GM12878 (cell line): ENCODE measurements around the gene NFASC. TPM values are rescaled to one million over a fixed set of nuclear protein-coding genes. Genes with fewer than 3 reads are reported as not detected.

ENCODE experiments used
- ATAC-seq: fragments of 200-7000 bp; cut with Tn5 transposase; 3 replicates; pipeline ENCODE4 v1.9.1; 2020; ENCODE audit warnings: mild to moderate bottlenecking, moderate library complexity
- BruUV-seq: library from RNA; stranded (reverse); fragments of 400-500 nt; replicated peaks from 2 replicates; lab custom pipeline; 2021; lab: Mats Ljungman, UMichigan
- CTCF ChIA-PET: fragments of 300-600 bp; sonication (Branson Sonifier 250); formaldehyde crosslinking; extraction: SDS; loops from one replicate; lab custom pipeline; 2021; ENCODE audit warnings: inconsistent platforms; lab: Yijun Ruan, JAX
- POLR2A ChIA-PET: fragments of 350-600 bp; formaldehyde crosslinking; extraction: SDS; loops from one replicate; lab custom pipeline; 2021; ENCODE audit warnings: inconsistent platforms; lab: Charles Lee
- RAD21 ChIA-PET: fragments of 300-600 bp; sonication (Branson Sonifier 250); formaldehyde crosslinking; loops from one replicate; lab custom pipeline; 2023; ENCODE audit warnings: antibody characterized with exemption; ENCODE audit not compliant: unreplicated experiment; lab: Charles Lee
- SMC1A ChIA-PET: fragments of 300-600 bp; sonication (Branson Sonifier 250); formaldehyde crosslinking; loops from one replicate; lab custom pipeline; 2023; ENCODE audit not compliant: unreplicated experiment, uncharacterized antibody; lab: Charles Lee
- DNase-seq: peaks from one replicate; pipeline ENCODE4 v3.0.0-alpha.2; 2011; ENCODE audit warnings: low read depth, low spot score
- FAIRE-seq: peaks from 3 replicates; lab custom pipeline; 2011; peaks lifted over from hg19 to GRCh38; lab: Jason Lieb, UNC
- H2AFZ ChIP-seq: 2 replicates; pipeline ENCODE4 v1.6.0; 2011; ENCODE audit warnings: low read depth, low read length, control low read depth; ENCODE audit not compliant: control insufficient read depth
- H3K27ac ChIP-seq: 2 replicates; pipeline ENCODE4 v1.5.1; 2011; ENCODE audit warnings: control low read depth; ENCODE audit not compliant: control insufficient read depth, insufficient read depth
- H3K27me3 ChIP-seq, 2 experiments: replicated peaks in 1 of 2; 2 replicates each; pipeline versions ENCODE4 v1.6.0 to v1.6.1; 2011; ENCODE audit warnings: low read length in 1 of 2; ENCODE audit not compliant: control insufficient read depth in 2 of 2, insufficient read depth in 2 of 2
- H3K36me3 ChIP-seq, 2 experiments: 2 replicates each; pipeline ENCODE4 v1.5.1; 2011; ENCODE audit warnings: low read length in 1 of 2; ENCODE audit not compliant: control insufficient read depth in 2 of 2, insufficient read depth in 2 of 2
- H3K4me1 ChIP-seq: 2 replicates; pipeline ENCODE4 v1.6.1; 2011; ENCODE audit warnings: mild to moderate bottlenecking, low read length, moderate library complexity, mixed read lengths; ENCODE audit not compliant: control insufficient read depth, insufficient read depth
- H3K4me2 ChIP-seq: 2 replicates; pipeline ENCODE4 v1.6.0; 2011; ENCODE audit warnings: control low read depth; ENCODE audit not compliant: control insufficient read depth, insufficient read depth
- H3K4me3 ChIP-seq: fragments of 200-600 bp; sonication (generic); 2 replicates; pipeline ENCODE4 v1.5.1; 2016
- H3K79me2 ChIP-seq: 2 replicates; pipeline ENCODE4 v1.6.0; 2011; ENCODE audit warnings: low read length; ENCODE audit not compliant: control insufficient read depth, insufficient read depth
- H3K9ac ChIP-seq: 2 replicates; pipeline ENCODE4 v1.8.0; 2011; ENCODE audit warnings: low read length, control low read depth, mixed read lengths; ENCODE audit not compliant: control insufficient read depth, insufficient read depth
- H3K9me3 ChIP-seq: replicated peaks from 3 replicates; pipeline ENCODE4 v1.5.1; 2011; ENCODE audit warnings: mild to moderate bottlenecking, low read length; ENCODE audit not compliant: control insufficient read depth, insufficient read depth
- H4K20me1 ChIP-seq: 2 replicates; pipeline ENCODE4 v1.6.0; 2011; ENCODE audit not compliant: control insufficient read depth, insufficient read depth
- BHLHE40 ChIP-seq, 2 experiments: fragments of 450-650 bp in 1 of 2; IDR thresholded peaks; 2 replicates each; pipeline ENCODE4 v1.6.1; 2011 to 2017; ENCODE audit warnings: low read depth in 2 of 2, borderline replicate concordance in 1 of 2, improper control_type of control experiment in 1 of 2, low read length in 1 of 2, mild to moderate bottlenecking in 1 of 2
- FOS ChIP-seq: IDR thresholded peaks from 3 replicates; pipeline ENCODE4 v1.6.1; 2011; ENCODE audit warnings: borderline replicate concordance; ENCODE audit not compliant: insufficient read length; ENCODE audit errors: extremely low read depth
- KDM1A ChIP-seq: fragments of 200-600 bp; sonication (generic); IDR thresholded peaks from 2 replicates; pipeline ENCODE4 v1.6.1; 2016; ENCODE audit warnings: borderline replicate concordance
- whole genome bisulfite sequencing: methylation state at CpG from one replicate; pipeline ENCODE4 v1.1.6; 2016; ENCODE audit warnings: low lambda C conversion rate; ENCODE audit not compliant: insufficient replicate concordance, insufficient coverage; ENCODE audit errors: missing lambda C conversion rate; 5-methylcytosine and 5-hydroxymethylcytosine counted together
- in situ Hi-C: fragments of 300-500 bp; cut with MboI; formaldehyde crosslinking; loops from 9 replicates; pipeline ENCODE4 v1.14.3; 2018; ENCODE audit warnings: mixed read lengths
- intact Hi-C: fragments of 100-400 bp; cut with micrococcal nuclease; formaldehyde crosslinking; loops from one replicate; pipeline ENCODE4 v1.14.2; 2022; ENCODE audit not compliant: unreplicated experiment
- polyA plus RNA-seq, 11 experiments: library from polyadenylated mRNA; depleted of rRNA in 4 of 11; unstranded in 6 of 11; stranded (reverse) in 5 of 11; fragments of >200 nt; fragmentation: Nextera tagmentation in 4 of 11; fragmentation: Illumina TruSeq in 1 of 11; extraction: Ambion mirVana in 4 of 11; extraction: Trizol in 1 of 11; gene quantifications; 1 replicate in 1 of 11; 2 replicates in 10 of 11; pipeline versions ENCODE4 v1.2.1 to v1.2.3, GENCODE V29; 2011 to 2016; ENCODE audit warnings: inconsistent platforms in 2 of 11, missing spikeins in 2 of 11, low read depth in 1 of 11
- total RNA-seq, 4 experiments: library from RNA; depleted of rRNA in 3 of 4; stranded (reverse); fragments of >200 nt in 3 of 4; fragmentation: Illumina TruSeq in 1 of 4; extraction: Trizol in 1 of 4; gene quantifications; 2 replicates each; pipeline versions ENCODE4 v1.2.1 to v1.2.3, GENCODE V29; 2013 to 2021
- TF ChIP-seq, protein P1 (sequence below): fragments of 450-650 bp; IDR thresholded peaks from 2 replicates; pipeline ENCODE4 v1.6.1; 2017; ENCODE audit warnings: mild to moderate bottlenecking, moderate library complexity
- TF ChIP-seq, protein P2 (sequence below): fragments of 450-650 bp; formaldehyde crosslinking; IDR thresholded peaks from 2 replicates; pipeline ENCODE4 v1.4.0; 2020; ENCODE audit warnings: mild to moderate bottlenecking, moderate library complexity

Gene NFASC
- total and polyA plus RNA-seq, 10 of the 15 experiments (the other 5 are each of a cell fraction or from before 2014, with no cell fraction given), result 0.04 to 0.31 (median 0.12) TPM; not detected in 4

DNA sequence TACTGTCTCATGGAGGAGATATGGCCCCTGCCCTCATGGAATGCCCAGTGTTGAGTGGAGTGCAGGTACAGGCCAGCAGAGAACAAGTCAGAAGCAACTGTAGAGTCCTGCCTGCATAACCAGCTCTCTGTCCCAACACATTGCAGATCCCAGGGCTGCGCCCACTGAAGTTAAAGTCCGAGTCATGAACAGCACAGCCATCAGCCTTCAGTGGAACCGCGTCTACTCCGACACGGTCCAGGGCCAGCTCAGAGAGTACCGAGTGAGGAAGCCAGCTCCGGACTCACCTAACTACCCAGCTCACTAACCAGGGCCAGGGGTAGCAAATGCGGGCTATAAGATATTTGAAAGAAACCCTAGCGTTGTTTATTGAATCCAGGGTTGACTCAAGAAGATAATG, 113.2 kb downstream of the NFASC start (continued):
- TF ChIP-seq, protein P1, sequence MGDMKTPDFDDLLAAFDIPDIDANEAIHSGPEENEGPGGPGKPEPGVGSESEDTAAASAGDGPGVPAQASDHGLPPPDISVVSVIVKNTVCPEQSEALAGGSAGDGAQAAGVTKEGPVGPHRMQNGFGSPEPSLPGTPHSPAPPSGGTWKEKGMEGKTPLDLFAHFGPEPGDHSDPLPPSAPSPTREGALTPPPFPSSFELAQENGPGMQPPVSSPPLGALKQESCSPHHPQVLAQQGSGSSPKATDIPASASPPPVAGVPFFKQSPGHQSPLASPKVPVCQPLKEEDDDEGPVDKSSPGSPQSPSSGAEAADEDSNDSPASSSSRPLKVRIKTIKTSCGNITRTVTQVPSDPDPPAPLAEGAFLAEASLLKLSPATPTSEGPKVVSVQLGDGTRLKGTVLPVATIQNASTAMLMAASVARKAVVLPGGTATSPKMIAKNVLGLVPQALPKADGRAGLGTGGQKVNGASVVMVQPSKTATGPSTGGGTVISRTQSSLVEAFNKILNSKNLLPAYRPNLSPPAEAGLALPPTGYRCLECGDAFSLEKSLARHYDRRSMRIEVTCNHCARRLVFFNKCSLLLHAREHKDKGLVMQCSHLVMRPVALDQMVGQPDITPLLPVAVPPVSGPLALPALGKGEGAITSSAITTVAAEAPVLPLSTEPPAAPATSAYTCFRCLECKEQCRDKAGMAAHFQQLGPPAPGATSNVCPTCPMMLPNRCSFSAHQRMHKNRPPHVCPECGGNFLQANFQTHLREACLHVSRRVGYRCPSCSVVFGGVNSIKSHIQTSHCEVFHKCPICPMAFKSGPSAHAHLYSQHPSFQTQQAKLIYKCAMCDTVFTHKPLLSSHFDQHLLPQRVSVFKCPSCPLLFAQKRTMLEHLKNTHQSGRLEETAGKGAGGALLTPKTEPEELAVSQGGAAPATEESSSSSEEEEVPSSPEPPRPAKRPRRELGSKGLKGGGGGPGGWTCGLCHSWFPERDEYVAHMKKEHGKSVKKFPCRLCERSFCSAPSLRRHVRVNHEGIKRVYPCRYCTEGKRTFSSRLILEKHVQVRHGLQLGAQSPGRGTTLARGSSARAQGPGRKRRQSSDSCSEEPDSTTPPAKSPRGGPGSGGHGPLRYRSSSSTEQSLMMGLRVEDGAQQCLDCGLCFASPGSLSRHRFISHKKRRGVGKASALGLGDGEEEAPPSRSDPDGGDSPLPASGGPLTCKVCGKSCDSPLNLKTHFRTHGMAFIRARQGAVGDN, result no peak
- TF ChIP-seq KDM1A (no peak), FOS (no peak)

DNA sequence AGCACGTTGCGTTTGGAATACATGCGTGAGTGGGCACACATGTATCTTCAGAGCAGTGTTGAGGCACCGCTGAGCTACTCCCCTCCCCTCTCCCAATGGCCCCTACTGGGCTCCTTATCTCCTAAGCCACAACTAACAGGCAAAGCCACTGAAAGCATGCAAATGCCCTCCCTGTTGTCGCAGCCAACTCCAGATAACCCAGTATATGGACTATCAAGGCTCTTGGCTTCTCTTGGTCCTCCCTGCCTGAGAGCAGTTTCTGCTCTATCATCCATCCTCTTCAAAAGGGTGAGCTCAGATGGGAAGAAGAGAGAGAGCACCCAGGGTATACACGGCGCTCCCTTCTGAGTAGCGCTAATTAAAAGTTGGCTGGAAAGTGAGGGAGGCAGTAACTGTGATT, 113.8 kb downstream of the NFASC start:
- in situ Hi-C loops, result no loop called here
- Histone ChIP-seq H3K9ac (no peak overlapping the region), H3K79me2 (no peaks in the 10 kb centered on the region), H4K20me1 (no peaks in the 10 kb centered on the region)
- ATAC-seq (no peak), DNase-seq (no peak)
- TF ChIP-seq, protein P2, sequence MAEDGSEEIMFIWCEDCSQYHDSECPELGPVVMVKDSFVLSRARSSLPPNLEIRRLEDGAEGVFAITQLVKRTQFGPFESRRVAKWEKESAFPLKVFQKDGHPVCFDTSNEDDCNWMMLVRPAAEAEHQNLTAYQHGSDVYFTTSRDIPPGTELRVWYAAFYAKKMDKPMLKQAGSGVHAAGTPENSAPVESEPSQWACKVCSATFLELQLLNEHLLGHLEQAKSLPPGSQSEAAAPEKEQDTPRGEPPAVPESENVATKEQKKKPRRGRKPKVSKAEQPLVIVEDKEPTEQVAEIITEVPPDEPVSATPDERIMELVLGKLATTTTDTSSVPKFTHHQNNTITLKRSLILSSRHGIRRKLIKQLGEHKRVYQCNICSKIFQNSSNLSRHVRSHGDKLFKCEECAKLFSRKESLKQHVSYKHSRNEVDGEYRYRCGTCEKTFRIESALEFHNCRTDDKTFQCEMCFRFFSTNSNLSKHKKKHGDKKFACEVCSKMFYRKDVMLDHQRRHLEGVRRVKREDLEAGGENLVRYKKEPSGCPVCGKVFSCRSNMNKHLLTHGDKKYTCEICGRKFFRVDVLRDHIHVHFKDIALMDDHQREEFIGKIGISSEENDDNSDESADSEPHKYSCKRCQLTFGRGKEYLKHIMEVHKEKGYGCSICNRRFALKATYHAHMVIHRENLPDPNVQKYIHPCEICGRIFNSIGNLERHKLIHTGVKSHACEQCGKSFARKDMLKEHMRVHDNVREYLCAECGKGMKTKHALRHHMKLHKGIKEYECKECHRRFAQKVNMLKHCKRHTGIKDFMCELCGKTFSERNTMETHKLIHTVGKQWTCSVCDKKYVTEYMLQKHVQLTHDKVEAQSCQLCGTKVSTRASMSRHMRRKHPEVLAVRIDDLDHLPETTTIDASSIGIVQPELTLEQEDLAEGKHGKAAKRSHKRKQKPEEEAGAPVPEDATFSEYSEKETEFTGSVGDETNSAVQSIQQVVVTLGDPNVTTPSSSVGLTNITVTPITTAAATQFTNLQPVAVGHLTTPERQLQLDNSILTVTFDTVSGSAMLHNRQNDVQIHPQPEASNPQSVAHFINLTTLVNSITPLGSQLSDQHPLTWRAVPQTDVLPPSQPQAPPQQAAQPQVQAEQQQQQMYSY (CRISPR knock-in tag), result no peak
- TF ChIP-seq BHLHE40 (IDR thresholded peaks at IDR 0.05; ENCODE audit: borderline replicate concordance in 1 of 2, low read depth in 2 of 2, low read length in 1 of 2), result no peak
- TF ChIP-seq, all 136 proteins: peak for 0
- Histone ChIP-seq H3K9me3 (no peaks in the 10 kb centered on the region), H3K4me1 (no peaks in the 10 kb centered on the region), H3K27ac (no peak overlapping the region), H3K36me3 (no peaks in the 10 kb centered on the region), H3K4me3 (no peak overlapping the region), H3K27me3 (peaks cover 2 to 4% of the 10 kb centered on the region in 2 experiments; a peak in 2 of 4 replicates), H2AFZ (no peak overlapping the region), H3K4me2 (no peak overlapping the region)
- ChIA-PET SMC1A (no interaction called here), CTCF (interaction anchor here (0.7 to 2.0 kb wide), 4 partner anchors 9 to 138 kb away, joined by 3 to 14 read pairs (median 4); no protein-coding TSS in a partner anchor), RAD21 (interaction anchor here (1.2 to 1.8 kb wide), 2 partner anchors 77 to 272 kb away, joined by 3 to 4 read pairs; no protein-coding TSS in a partner anchor), POLR2A (no interaction called here)
- FAIRE-seq, result no peak
- intact Hi-C loops, result no loop called here
- WGBS, result 53% methylated on average over 8 of the region's 8 CpGs
- no TSS peak for BruUV-seq
